H1 (cell line): ENCODE measurements around the gene CD59. TPM values are rescaled to one million over a fixed set of nuclear protein-coding genes. Genes with fewer than 3 reads are reported as not detected.

Experiments
- CTCF ChIA-PET: fragments of 300-600 bp; sonication (Branson Sonifier 250); formaldehyde crosslinking; loops from one replicate; lab custom pipeline; 2021; ENCODE audit not compliant: partially characterized antibody; lab: Charles Lee
- POLR2A ChIA-PET: fragments of 300-600 bp; sonication (Branson Sonifier 250); formaldehyde crosslinking; loops from one replicate; lab custom pipeline; 2021; ENCODE audit warnings: inconsistent platforms; ENCODE audit not compliant: partially characterized antibody; lab: Charles Lee
- DNase-seq, 2 experiments: peaks; one replicate each; pipeline versions ENCODE4 v3.0.0 to v3.0.0-alpha.2; 2010 to 2022; ENCODE audit warnings: low spot score in 2 of 2, low read depth in 1 of 2, mixed read lengths in 1 of 2
- FAIRE-seq: peaks from 2 replicates; lab custom pipeline; 2011; peaks lifted over from hg19 to GRCh38; lab: Jason Lieb, UNC
- H2AFZ ChIP-seq: 2 replicates; pipeline ENCODE4 v1.8.1; 2012; ENCODE audit warnings: low read length, inconsistent platforms
- H2AK5ac ChIP-seq: 2 replicates; pipeline ENCODE4 v1.6.1; 2013; ENCODE audit warnings: low read depth, low read length
- H2BK120ac ChIP-seq: replicated peaks from 2 replicates; pipeline ENCODE3; 2013; ENCODE audit warnings: low read depth, low read length, inconsistent platforms
- H2BK12ac ChIP-seq: 2 replicates; pipeline ENCODE4 v1.6.1; 2013; ENCODE audit warnings: low read depth, low read length
- H2BK15ac ChIP-seq: 2 replicates; pipeline ENCODE4 v1.6.1; 2013; ENCODE audit warnings: low read length
- H2BK20ac ChIP-seq: 2 replicates; pipeline ENCODE4 v1.6.1; 2013; ENCODE audit warnings: low read length
- H2BK5ac ChIP-seq: 2 replicates; pipeline ENCODE4 v1.6.1; 2013; ENCODE audit warnings: low read depth, low read length
- H3K14ac ChIP-seq: 2 replicates; pipeline ENCODE4 v1.6.1; 2013; ENCODE audit warnings: inconsistent platforms; ENCODE audit not compliant: insufficient read length
- H3K18ac ChIP-seq: 2 replicates; pipeline ENCODE4 v1.6.1; 2013; ENCODE audit warnings: low read length; ENCODE audit errors: extremely low read depth
- H3K23ac ChIP-seq: 2 replicates; pipeline ENCODE4 v1.6.1; 2013; ENCODE audit warnings: inconsistent platforms; ENCODE audit not compliant: insufficient read length
- H3K23me2 ChIP-seq: 2 replicates; pipeline ENCODE4 v1.6.1; 2013; ENCODE audit warnings: low read depth, low read length
- H3K27ac ChIP-seq: 2 replicates; pipeline ENCODE4 v1.6.1; 2011; ENCODE audit warnings: low read depth, low read length, inconsistent platforms
- H3K27me3 ChIP-seq, 4 experiments: replicated peaks in 1 of 4; 1 replicate in 1 of 4; 2 replicates in 3 of 4; pipeline versions ENCODE4 v1.6.1 to v1.8.1; 2011 to 2013; ENCODE audit warnings: low read length in 3 of 4, mild to moderate bottlenecking in 3 of 4, inconsistent platforms in 2 of 4, mixed read lengths in 2 of 4, moderate library complexity in 1 of 4; ENCODE audit not compliant: control insufficient read depth in 3 of 4, insufficient read depth in 3 of 4; ENCODE audit errors: extremely low read depth in 1 of 4
- H3K36me3 ChIP-seq, 4 experiments: 2 replicates each; pipeline versions ENCODE4 v1.6.1 to v1.8.1; 2011 to 2013; ENCODE audit warnings: mild to moderate bottlenecking in 4 of 4, low read length in 3 of 4, moderate library complexity in 2 of 4, control low read depth in 1 of 4, inconsistent platforms in 1 of 4; ENCODE audit not compliant: insufficient read depth in 4 of 4, control insufficient read depth in 2 of 4
- H3K4ac ChIP-seq: replicated peaks from 2 replicates; pipeline ENCODE3; 2013; ENCODE audit warnings: low read length, low read depth, mixed read lengths, inconsistent platforms; ENCODE audit not compliant: insufficient read length
- H3K4me1 ChIP-seq, 4 experiments: replicated peaks in 1 of 4; 1 replicate in 1 of 4; 2 replicates in 3 of 4; pipeline versions ENCODE4 v1.6.1 to v1.8.1; 2011 to 2013; ENCODE audit warnings: low read length in 3 of 4, inconsistent platforms in 2 of 4, mixed read lengths in 1 of 4; ENCODE audit not compliant: insufficient read depth in 4 of 4, control insufficient read depth in 3 of 4
- H3K4me2 ChIP-seq, 2 experiments: 2 replicates each; pipeline versions ENCODE4 v1.6.1 to v1.8.1; 2011 to 2013; ENCODE audit warnings: low read depth in 2 of 2, low read length in 2 of 2, control low read depth in 1 of 2, inconsistent platforms in 1 of 2, mild to moderate bottlenecking in 1 of 2; ENCODE audit not compliant: insufficient read depth in 1 of 2
- H3K4me3 ChIP-seq, 4 experiments: fragments of 200-600, 300-600 bp in 1 of 4; sonication (generic), shearing (Covaris generic), sonication (Bioruptor Twin) in 1 of 4; 2 replicates each; pipeline versions ENCODE4 v1.5.1 to v1.8.1; 2011 to 2016; ENCODE audit warnings: low read length in 4 of 4, low read depth in 3 of 4, control low read depth in 2 of 4, inconsistent platforms in 2 of 4, mild to moderate bottlenecking in 2 of 4, mixed read lengths in 1 of 4, moderate library complexity in 1 of 4; ENCODE audit not compliant: insufficient read depth in 2 of 4; ENCODE audit errors: extremely low read depth in 1 of 4
- H3K56ac ChIP-seq: replicated peaks from 2 replicates; pipeline ENCODE3; 2013; ENCODE audit warnings: low read depth, mild to moderate bottlenecking, mixed read lengths, low read length, inconsistent platforms; ENCODE audit not compliant: insufficient read length
- H3K79me1 ChIP-seq: 2 replicates; pipeline ENCODE4 v1.6.1; 2013; ENCODE audit warnings: low read depth, low read length, control low read depth
- H3K79me2 ChIP-seq, 2 experiments: 2 replicates each; pipeline versions ENCODE4 v1.6.1 to v1.8.1; 2012 to 2013; ENCODE audit warnings: low read length in 2 of 2, mild to moderate bottlenecking in 2 of 2, inconsistent platforms in 1 of 2; ENCODE audit not compliant: insufficient read depth in 2 of 2, control insufficient read depth in 1 of 2
- H3K9ac ChIP-seq, 4 experiments: replicated peaks in 1 of 4; 1 replicate in 1 of 4; 2 replicates in 3 of 4; pipeline versions ENCODE4 v1.6.1 to v1.8.1; 2011 to 2013; ENCODE audit warnings: low read depth in 3 of 4, low read length in 3 of 4, control low read depth in 2 of 4, mild to moderate bottlenecking in 2 of 4, moderate library complexity in 2 of 4, inconsistent platforms in 1 of 4; ENCODE audit errors: extremely low read depth in 1 of 4
- H3K9me3 ChIP-seq, 2 experiments: 2 replicates each; pipeline versions ENCODE4 v1.6.1 to v1.8.1; 2012 to 2013; ENCODE audit warnings: mild to moderate bottlenecking in 2 of 2, moderate library complexity in 2 of 2, control low read depth in 1 of 2, inconsistent platforms in 1 of 2, low read depth in 1 of 2, low read length in 1 of 2, mixed read lengths in 1 of 2; ENCODE audit not compliant: insufficient read depth in 2 of 2
- H4K20me1 ChIP-seq, 2 experiments: replicated peaks in 1 of 2; 2 replicates each; pipeline versions ENCODE3 to v1.8.1; 2011 to 2013; ENCODE audit warnings: inconsistent platforms in 2 of 2, low read length in 2 of 2, mild to moderate bottlenecking in 1 of 2; ENCODE audit not compliant: insufficient read depth in 2 of 2, control insufficient read depth in 1 of 2
- H4K5ac ChIP-seq: 2 replicates; pipeline ENCODE4 v1.6.1; 2013; ENCODE audit warnings: low read length, low read depth, mixed read lengths, inconsistent platforms; ENCODE audit not compliant: insufficient read length
- H4K8ac ChIP-seq: 2 replicates; pipeline ENCODE4 v1.8.0; 2013; ENCODE audit warnings: mild to moderate bottlenecking, moderate library complexity, low read length, inconsistent platforms; ENCODE audit not compliant: insufficient read depth; ENCODE audit errors: extremely low read depth
- H4K91ac ChIP-seq: replicated peaks from 2 replicates; pipeline ENCODE3; 2013; ENCODE audit warnings: low read length, mixed read lengths, inconsistent platforms; ENCODE audit not compliant: insufficient read length
- BACH1 ChIP-seq: IDR thresholded peaks from 2 replicates; pipeline ENCODE4 v1.6.1; 2012; ENCODE audit warnings: low read length, improper control_type of control experiment
- BCL11A ChIP-seq, 2 experiments: IDR thresholded peaks; one replicate each; pipeline ENCODE4 v1.6.1; 2011; ENCODE audit warnings: low read depth in 2 of 2, low read length in 2 of 2, mild to moderate bottlenecking in 2 of 2
- PHF8 ChIP-seq: fragments of 200-600 bp; sonication (generic); conservative IDR thresholded peaks from 2 replicates; pipeline ENCODE4 v1.7.1; 2012; ENCODE audit warnings: low read depth, mild to moderate bottlenecking, inconsistent platforms, low read length, moderate library complexity
- POU5F1 ChIP-seq: IDR thresholded peaks from 2 replicates; pipeline ENCODE4 v1.6.1; 2011; ENCODE audit warnings: low read depth, mild to moderate bottlenecking, low read length, moderate library complexity
- RAD21 ChIP-seq, 2 experiments: IDR thresholded peaks in 1 of 2; conservative IDR thresholded peaks in 1 of 2; 2 replicates each; pipeline ENCODE4 v1.6.1; 2011; ENCODE audit warnings: low read depth in 2 of 2, low read length in 2 of 2, improper control_type of control experiment in 1 of 2, inconsistent platforms in 1 of 2, mild to moderate bottlenecking in 1 of 2, moderate library complexity in 1 of 2
- ZNF274 ChIP-seq: IDR thresholded peaks from 2 replicates; pipeline ENCODE4 v1.7.0; 2012; ENCODE audit warnings: low read length, borderline replicate concordance; ENCODE audit errors: extremely low read depth
- WGBS, 2 experiments: shearing (Covaris generic) in 1 of 2; methylation state at CpG; one replicate each; pipeline versions ENCODE4 v1.1.6 to v1.1.7; 2013 to 2015; ENCODE audit warnings: low lambda C conversion rate in 2 of 2, mixed read lengths in 2 of 2, inconsistent platforms in 1 of 2, low coverage in 1 of 2, missing lambda C conversion rate in 1 of 2; ENCODE audit not compliant: insufficient replicate concordance in 2 of 2, insufficient coverage in 1 of 2, insufficient read length in 1 of 2; ENCODE audit errors: extremely low coverage in 1 of 2, missing lambda C conversion rate in 1 of 2; 5-methylcytosine and 5-hydroxymethylcytosine counted together
- polyA plus RNA-seq, 7 experiments: library from polyadenylated mRNA; depleted of rRNA in 3 of 7; stranded (reverse) in 5 of 7; unstranded in 2 of 7; fragments of >200 nt in 5 of 7; fragments of 200-250 nt in 2 of 7; gene quantifications; 1 replicate in 5 of 7; 2 replicates in 1 of 7; 4 replicates in 1 of 7; pipeline versions ENCODE4 v1.2.1 to v1.2.3, GENCODE V29; 2011 to 2013; ENCODE audit warnings: missing spikeins in 2 of 7, mixed read lengths in 2 of 7
- total RNA-seq: library from RNA; stranded (reverse); fragmentation: NEBNext Ultra II Directional; extraction: Animal tissue kit (Norgen Biotek cat#: 25700); gene quantifications from 2 replicates; pipeline ENCODE4 v1.2.1, GENCODE V29; 2021

CD59 gene
- total and polyA plus RNA-seq, 2 of the 8 experiments (the other 6 are each of a cell fraction or from before 2014, with no cell fraction given): 63.1 to 90.3 TPM

DNA sequence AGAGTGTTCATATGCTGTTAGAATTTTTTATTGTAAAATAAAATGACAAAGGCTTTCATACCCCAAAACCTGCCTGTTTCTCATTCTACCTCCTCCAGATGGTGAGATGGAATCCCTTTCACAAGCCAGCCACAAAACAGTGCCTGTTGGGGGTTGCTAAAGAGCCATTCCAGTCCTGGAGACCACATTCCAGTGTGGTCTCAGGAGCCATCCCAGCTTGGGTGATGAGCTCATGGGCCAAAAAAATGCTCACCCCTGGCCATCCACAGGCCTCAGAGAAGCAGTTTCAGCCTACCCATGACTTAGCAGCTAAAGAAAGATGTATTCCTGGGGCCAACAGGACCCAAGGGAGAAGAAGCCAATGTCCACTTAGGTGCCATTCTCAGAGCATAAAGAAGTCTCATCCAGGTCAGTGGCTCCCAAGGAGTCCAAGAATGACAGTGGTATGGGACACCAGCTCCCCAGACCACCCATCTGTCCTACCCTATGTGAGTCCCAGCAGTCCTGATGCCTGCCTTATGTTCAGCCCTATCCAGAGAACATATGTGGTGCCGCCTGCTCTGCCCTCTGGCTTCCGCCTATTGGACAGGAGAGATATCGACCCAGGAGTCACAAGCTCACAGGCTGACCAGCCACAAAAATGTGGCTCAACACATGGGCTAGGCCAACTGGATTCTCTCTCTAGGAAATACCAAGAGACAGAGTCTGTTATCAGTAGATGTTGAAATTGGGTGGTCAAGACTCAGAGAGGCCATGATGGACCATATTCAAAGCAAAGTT lies 62.0 kb downstream of the CD59 start:
- Histone ChIP-seq H2BK5ac (no peak overlapping the region), H3K9ac (no peak overlapping the region), H3K23ac (no peak overlapping the region), H3K27ac (no peak overlapping the region), H3K79me2 (no peaks in the 10 kb centered on the region), H3K18ac (no peak overlapping the region), H3K56ac (no peak overlapping the region), H3K79me1 (no peaks in the 10 kb centered on the region), H3K4me1 (peaks cover 0 to 4% (median 2%) of the 10 kb centered on the region in 4 experiments; a peak in 4 of 7 replicates), H2BK15ac (no peak overlapping the region), H3K27me3 (no peaks in the 10 kb centered on the region)
- POLR2A ChIA-PET: interaction anchor here (0.6 kb wide), 1 partner anchor 36 kb away, joined by 3 read pairs; no protein-coding TSS in a partner anchor
- 98% methylated on average over 3 of the region's 3 CpGs; no CpG with 5 or more reads in 1 of the 2 experiments for WGBS, 2 experiments
- no peak for TF ChIP-seq BACH1
- TF ChIP-seq ZNF274: no peak
- TF ChIP-seq PHF8: no peak
- no peak for TF ChIP-seq POU5F1
- no peak for TF ChIP-seq RAD21 (IDR thresholded peaks at IDR 0.05 in 1 of 2, conservative IDR thresholded peaks at IDR 0.05 in 1 of 2; ENCODE audit: low read depth in 2 of 2, low read length in 2 of 2)
- no peak for TF ChIP-seq BCL11A (IDR thresholded peaks at IDR 0.05; ENCODE audit: low read depth in 2 of 2, low read length in 2 of 2)
- TF ChIP-seq, all 59 proteins: peak for 0
- Histone ChIP-seq H4K91ac (no peak overlapping the region), H4K8ac (no peak overlapping the region), H4K20me1 (no peaks in the 10 kb centered on the region), H3K4me3 (no peak overlapping the region), H4K5ac (no peak overlapping the region), H2BK120ac (no peak overlapping the region), H3K4ac (no peak overlapping the region), H2BK12ac (no peak overlapping the region), H2AK5ac (no peak overlapping the region), H2BK20ac (no peak overlapping the region), H3K36me3 (no peaks in the 10 kb centered on the region), H3K4me2 (no peak overlapping the region), H3K23me2 (no peaks in the 10 kb centered on the region), H3K14ac (no peak overlapping the region), H3K9me3 (no peaks in the 10 kb centered on the region), H2AFZ (no peak overlapping the region)
- DNase-seq (no peak), FAIRE-seq (no peak)
- CTCF ChIA-PET: interaction anchor here (0.6 to 2.0 kb wide), 3 partner anchors 13 to 655 kb away, joined by 3 to 4 read pairs (median 4); no protein-coding TSS in a partner anchor
